Karpas-422 (cell line): Measurements from ENCODE around the gene MYL6B. TPM values are rescaled to one million over a fixed set of nuclear protein-coding genes. Genes with fewer than 3 reads are reported as not detected.

Source experiments
- total RNA-seq: library from RNA; depleted of rRNA; stranded (reverse); fragments of >200 nt; shearing (Covaris generic); gene quantifications from 2 replicates; pipeline ENCODE4 v1.2.3, GENCODE V29; 2014; ENCODE audit warnings: low replicate concordance; rRNA removed

MYL6B gene
- total RNA-seq, 1 experiment from 2014 or later: 33.1 TPM

Other genes starting within 250 kb of the MYL6B start
- 58.9 and 63.8 TPM in 2 replicates for gene PYM1, start 224.7 kb upstream of the MYL6B start, total RNA-seq
- 70.4 and 88.5 TPM in 2 replicates for gene DGKA, start 221.4 kb upstream of the MYL6B start, total RNA-seq
- gene PMEL, start 186.5 kb upstream of the MYL6B start, total RNA-seq: 8.8 and 9.7 TPM in 2 replicates
- 35.3 and 49.9 TPM in 2 replicates for gene CDK2, start 185.8 kb upstream of the MYL6B start, total RNA-seq
- 43.8 and 62.4 TPM in 2 replicates for gene RAB5B, start 178.5 kb upstream of the MYL6B start, total RNA-seq
- 3.1 and 11.0 TPM in 2 replicates for gene SUOX, start 155.3 kb upstream of the MYL6B start, total RNA-seq
- gene IKZF4, start 131.5 kb upstream of the MYL6B start, total RNA-seq: 1.0 and 7.4 TPM in 2 replicates
- gene RPS26, start 110.7 kb upstream of the MYL6B start, total RNA-seq: 417 and 1,471 TPM in 2 replicates
- not detected in 2 replicates for gene ERBB3, start 72.4 kb upstream of the MYL6B start, total RNA-seq
- gene PA2G4, start 48.0 kb upstream of the MYL6B start, total RNA-seq: 111 and 267 TPM in 2 replicates
- gene RPL41, start 36.0 kb upstream of the MYL6B start, total RNA-seq: 7,506 and 9,874 TPM in 2 replicates
- gene ZC3H10, start 34.3 kb upstream of the MYL6B start, total RNA-seq: 11.9 and 13.4 TPM in 2 replicates
- gene ESYT1, start 24.3 kb upstream of the MYL6B start, total RNA-seq: 75.3 and 75.7 TPM in 2 replicates
- 640 and 780 TPM in 2 replicates for gene MYL6, start 5.8 kb downstream of the MYL6B start, total RNA-seq
- gene SMARCC2, start 36.9 kb downstream of the MYL6B start, total RNA-seq: 26.2 and 42.2 TPM in 2 replicates
- 52.0 and 63.6 TPM in 2 replicates for gene RNF41, start 69.3 kb downstream of the MYL6B start, total RNA-seq
- gene NABP2, start 71.8 kb downstream of the MYL6B start, total RNA-seq: 45.6 and 54.2 TPM in 2 replicates
- gene SLC39A5, start 77.5 kb downstream of the MYL6B start, total RNA-seq: 0.61 TPM in 1 of 2 replicates, not detected in the other
- gene ANKRD52, start 105.8 kb downstream of the MYL6B start, total RNA-seq: 14.3 and 18.2 TPM in 2 replicates
- gene COQ10A, start 114.4 kb downstream of the MYL6B start, total RNA-seq: 32.7 and 38.9 TPM in 2 replicates
- gene CS, start 147.7 kb downstream of the MYL6B start, total RNA-seq: 80.4 and 158 TPM in 2 replicates
- 85.1 and 107 TPM in 2 replicates for gene CNPY2, start 163.4 kb downstream of the MYL6B start, total RNA-seq
- gene PAN2, start 181.4 kb downstream of the MYL6B start, total RNA-seq: 72.3 and 74.3 TPM in 2 replicates
- 5.9 and 8.1 TPM in 2 replicates for gene IL23A, start 186.3 kb downstream of the MYL6B start, total RNA-seq
- gene STAT2, start 207.5 kb downstream of the MYL6B start, total RNA-seq: 86.1 and 93.5 TPM in 2 replicates
- not detected in 2 replicates for gene APOF, start 210.3 kb downstream of the MYL6B start, total RNA-seq